CD4-positive, alpha-beta T cell treated with Interferon gamma for 1 hour (primary cell): Measurements from ENCODE around the gene NOS1.

ENCODE experiments used
- DNase-seq: peaks from one replicate; pipeline ENCODE4 v3.0.0-alpha.2; 2020

Gene NOS1

DNA sequence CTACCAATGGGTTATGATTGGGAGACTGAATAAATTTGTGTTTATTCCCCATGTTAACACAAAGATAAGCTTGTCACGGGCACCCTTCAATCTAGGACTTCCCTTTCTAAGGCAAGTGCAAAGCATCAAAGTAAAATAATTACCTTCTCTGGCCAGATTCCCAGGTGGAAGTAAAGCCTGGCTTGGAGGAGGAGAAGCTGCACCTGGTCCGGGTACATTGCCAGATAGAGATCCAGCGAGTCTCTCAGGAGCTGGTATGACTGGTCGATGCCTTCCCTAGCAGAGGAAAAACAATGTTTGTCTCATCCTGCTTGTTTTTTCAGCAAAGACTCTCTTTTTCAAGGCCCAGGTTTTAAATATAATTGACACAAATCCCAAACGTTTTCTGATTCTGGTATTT, 196.1 kb downstream of the NOS1 start:
- no peak for DNase-seq

DNA sequence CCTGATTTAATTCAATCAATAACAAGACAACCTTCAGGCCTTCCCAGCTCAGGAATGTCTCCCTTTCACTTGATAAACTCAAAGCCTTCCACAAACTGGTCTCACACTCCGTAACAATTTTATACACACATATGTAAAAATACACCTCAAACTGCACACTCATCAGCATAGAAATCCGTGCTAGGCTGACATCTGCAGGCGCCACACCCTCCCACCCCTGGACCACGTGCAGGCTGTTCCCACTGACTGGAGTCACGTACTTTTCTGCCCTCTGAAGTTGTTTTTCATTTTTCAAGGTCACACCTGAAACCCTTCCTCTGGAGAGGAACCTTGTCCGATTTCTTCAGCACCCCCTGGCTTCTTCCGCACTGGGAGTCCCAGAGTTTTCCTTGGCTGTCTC, 198.8 kb downstream of the NOS1 start:
- no peak for DNase-seq

DNA sequence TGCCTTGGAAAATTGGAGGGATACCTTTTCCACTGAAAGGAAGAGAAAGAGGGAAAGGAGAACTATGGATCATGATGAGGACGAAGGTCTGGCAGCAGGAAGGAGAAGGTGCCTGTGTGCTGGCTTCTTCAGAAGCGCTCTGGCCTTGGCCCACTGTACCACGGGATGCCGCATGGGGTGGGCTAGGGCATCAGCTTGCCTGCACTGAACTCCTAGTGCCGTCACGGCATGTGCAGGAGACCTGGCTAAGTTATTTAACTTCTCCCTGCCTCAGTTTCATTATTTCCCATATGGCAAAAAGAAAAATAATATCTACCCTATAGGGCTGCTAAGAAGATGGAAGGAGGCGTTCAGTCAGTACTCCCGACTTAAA, 199.3 kb downstream of the NOS1 start:
- DNase-seq: no peak

DNA sequence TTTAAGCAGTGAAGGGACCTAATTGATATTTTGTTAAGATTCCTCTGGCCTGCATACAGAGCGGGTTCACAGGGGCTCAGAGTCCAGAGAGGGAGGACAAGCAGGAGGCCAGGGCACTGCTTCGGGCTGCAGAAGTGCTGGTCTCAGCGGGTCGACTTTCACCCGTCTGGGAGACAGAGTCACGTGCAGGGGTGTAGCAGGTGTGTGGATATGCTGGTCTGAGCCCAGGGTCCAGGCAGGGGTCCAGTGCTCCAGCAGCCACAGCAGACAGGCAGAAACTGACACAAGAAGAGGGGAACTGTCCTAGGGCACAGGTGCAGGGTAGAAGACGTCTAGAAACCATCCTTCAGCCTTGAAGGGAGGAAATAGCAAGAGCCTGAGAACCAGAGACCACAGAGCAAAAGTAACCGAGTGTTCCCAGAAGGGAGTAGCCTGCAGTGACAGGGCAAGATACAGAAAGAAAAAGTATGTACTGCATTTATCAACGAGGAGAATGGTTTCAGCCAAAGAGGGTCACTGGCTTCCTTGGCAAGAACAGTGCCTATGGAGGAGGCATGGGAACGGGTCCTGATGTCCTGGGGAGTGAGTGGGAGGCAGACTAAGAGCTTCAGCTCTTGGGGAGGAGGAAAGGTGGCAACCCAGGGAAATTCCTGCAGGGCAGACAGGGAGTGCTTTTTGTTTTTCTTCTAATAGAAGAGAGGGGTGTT, 199.8 kb downstream of the NOS1 start:
- no peak for DNase-seq

DNA sequence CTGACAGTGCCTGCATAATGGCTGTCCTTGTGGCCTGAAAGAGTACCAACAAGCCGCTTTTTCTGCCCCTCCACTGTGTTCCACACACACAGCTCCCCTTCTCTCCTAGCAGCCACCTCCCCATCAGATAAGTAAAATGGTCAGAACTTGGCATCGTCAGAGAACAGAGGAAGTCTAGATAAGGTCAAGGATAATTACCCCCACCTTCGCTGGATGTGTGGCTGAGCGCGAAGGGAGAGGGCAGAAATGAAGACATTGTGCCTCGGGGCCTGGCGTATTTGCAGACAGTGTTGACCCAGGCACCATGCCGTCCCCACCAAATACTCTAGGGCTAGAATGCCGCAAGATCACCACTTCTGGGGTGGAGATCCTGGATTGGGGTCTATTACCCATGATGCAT, 201.8 kb downstream of the NOS1 start:
- DNase-seq: no peak

DNA sequence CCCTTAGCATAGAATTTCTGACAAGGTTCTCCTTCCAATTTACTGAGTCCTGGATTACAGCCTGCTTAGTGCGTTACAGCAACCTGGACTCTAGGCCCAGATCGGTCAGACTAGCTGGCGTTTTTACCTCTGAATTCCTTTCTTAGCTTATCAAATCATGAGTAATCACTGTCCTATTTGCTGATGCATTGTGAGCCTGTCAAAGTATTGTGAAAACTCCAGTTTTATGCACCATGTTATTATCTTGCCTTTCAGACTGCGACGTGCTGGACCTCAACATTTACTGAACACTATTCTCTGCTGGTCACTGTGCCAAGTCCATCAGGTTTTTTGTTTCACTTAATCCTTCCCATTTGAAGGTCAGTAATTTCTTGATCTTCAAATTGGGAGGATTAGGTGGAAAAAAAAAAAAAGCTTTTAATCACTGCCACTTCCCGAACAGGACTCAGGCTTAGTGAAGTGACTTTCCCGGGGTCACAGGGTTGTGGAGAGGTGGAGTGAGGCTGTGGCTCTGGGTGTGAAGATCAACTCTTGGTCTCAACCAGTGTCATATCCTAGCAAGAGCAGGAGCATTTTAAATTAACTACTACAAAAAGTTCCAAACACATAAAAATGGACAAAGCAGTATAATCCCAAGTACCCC, 202.4 kb downstream of the NOS1 start:
- no peak for DNase-seq
